ENCODE results near the gene MEF2C.
A peak's percentile ranks its signal among the peaks of the same experiment; 100 is the strongest.

Gene MEF2C

GRCh38 chr5:88708682-88709398 lies 174.1 kb downstream of the MEF2C start:
- DNase-seq, result no peak

GRCh38 chr5:88708021-88708420 lies 175.0 kb downstream of the MEF2C start:
- DNase-seq, result no peak

- no peak for DNase-seq
Observed at GRCh38 chr5:88707216-88707965, 175.6 kb downstream of the MEF2C start.

GRCh38 chr5:88702332-88702731 lies 180.7 kb downstream of the MEF2C start:
- DNase-seq, result no peak

GRCh38 chr5:88700121-88700520 lies 182.9 kb downstream of the MEF2C start:
- no peak for DNase-seq

- DNase-seq, result no peak
Observed at GRCh38 chr5:88698290-88698689, 184.7 kb downstream of the MEF2C start.

GRCh38 chr5:88696466-88696865 lies 186.5 kb downstream of the MEF2C start:
- no peak for DNase-seq

- no peak for DNase-seq
Observed at GRCh38 chr5:88695931-88696330, 187.1 kb downstream of the MEF2C start.

- no peak for DNase-seq
Observed at GRCh38 chr5:88695232-88695631, 187.8 kb downstream of the MEF2C start.

GRCh38 chr5:88694023-88694679 lies 188.8 kb downstream of the MEF2C start:
- no peak for DNase-seq

GRCh38 chr5:88693071-88693932 lies 189.7 kb downstream of the MEF2C start:
- no peak for DNase-seq

GRCh38 chr5:88691945-88692868 lies 190.8 kb downstream of the MEF2C start:
- DNase-seq, result no peak

GRCh38 chr5:88691230-88691582 lies 191.8 kb downstream of the MEF2C start:
- no peak for DNase-seq

- DNase-seq, result peak; percentile 63
Observed at GRCh38 chr5:88690409-88691229, 192.4 kb downstream of the MEF2C start.

- no peak for DNase-seq
Observed at GRCh38 chr5:88689668-88690408, 193.1 kb downstream of the MEF2C start.

GRCh38 chr5:88688984-88689667 lies 193.9 kb downstream of the MEF2C start:
- no peak for DNase-seq

GRCh38 chr5:88688156-88688983 lies 194.6 kb downstream of the MEF2C start:
- DNase-seq, result no peak

- DNase-seq, result no peak
Observed at GRCh38 chr5:88687373-88687911, 195.5 kb downstream of the MEF2C start.
